Astrocyte of the spinal cord (primary cell): ENCODE measurements around the gene FSIP1.

ENCODE experiments used
- DNase-seq: peaks from one replicate; pipeline ENCODE4 v3.0.0; 2011; ENCODE audit warnings: low read depth, low spot score
- H3K4me3 ChIP-seq: 2 replicates; pipeline ENCODE4 v1.5.1; 2011; ENCODE audit warnings: low read depth, mild to moderate bottlenecking, low read length, moderate library complexity
- CTCF ChIP-seq: IDR thresholded peaks from 2 replicates; pipeline ENCODE4 v1.5.1; 2012; ENCODE audit warnings: low read depth, mild to moderate bottlenecking, low read length, inconsistent platforms
- in situ Hi-C: cut with HindIII; loops from 2 replicates; pipeline ENCODE4 v1.10.0; 2017; ENCODE audit warnings: low sequenced_read_pairs

Gene FSIP1

GRCh38 chr15:39803016-39803415, 20.4 kb upstream of the FSIP1 start:
- H3K4me3 ChIP-seq: no peak overlapping the region
- in situ Hi-C loops: no loop called here
- TF ChIP-seq CTCF: no peak
- DNase-seq: no peak

GRCh38 chr15:39801641-39802309, 19.1 kb upstream of the FSIP1 start:
- no peak overlapping the region for H3K4me3 ChIP-seq
- in situ Hi-C loops: no loop called here
- TF ChIP-seq CTCF: peak; percentile 42
- DNase-seq: no peak

- no peak for TF ChIP-seq CTCF
- DNase-seq: no peak
- in situ Hi-C loops: no loop called here
These were observed 16.9 kb upstream of the FSIP1 start for GRCh38 chr15:39799552-39800011.

GRCh38 chr15:39798382-39798781, 15.7 kb upstream of the FSIP1 start:
- in situ Hi-C loops: no loop called here
- no peak overlapping the region for H3K4me3 ChIP-seq
- TF ChIP-seq CTCF: no peak
- no peak for DNase-seq

More at GRCh38 chr15:39799552-39800011, 16.9 kb upstream of the FSIP1 start:
- H3K4me3 ChIP-seq: no peak overlapping the region

- in situ Hi-C loops: no loop called here
- no peak overlapping the region for H3K4me3 ChIP-seq
These were observed 14.8 kb upstream of the FSIP1 start for GRCh38 chr15:39797407-39797806.

GRCh38 chr15:39796601-39797000, 14.0 kb upstream of the FSIP1 start:
- no peak for DNase-seq
- no peak for TF ChIP-seq CTCF
- H3K4me3 ChIP-seq: no peak overlapping the region
- in situ Hi-C loops: no loop called here

More at GRCh38 chr15:39797407-39797806, 14.8 kb upstream of the FSIP1 start:
- no peak for TF ChIP-seq CTCF
- DNase-seq: no peak

- in situ Hi-C loops: no loop called here
- no peak overlapping the region for H3K4me3 ChIP-seq
- no peak for TF ChIP-seq CTCF
- DNase-seq: no peak
These were observed 12.8 kb upstream of the FSIP1 start for GRCh38 chr15:39795486-39795885.
